Posterior vena cava (tissue), 2 donors: ENCODE data around the gene SIK2. TPM values are rescaled to one million over a fixed set of nuclear protein-coding genes. Genes with fewer than 3 reads are reported as not detected.
A peak's percentile ranks its signal among the peaks of the same experiment; 100 is the strongest.

Experiments
- DNase-seq: peaks from one replicate; pipeline ENCODE4 v3.0.0-alpha.2; 2020; ENCODE audit warnings: low spot score
- intact Hi-C, 2 donors: fragments of 100-400 bp; cut with DNase I; formaldehyde crosslinking; loops; one replicate each; pipeline versions ENCODE4 v1.14.1 to v1.14.2; 2022 to 2023
- total RNA-seq, 2 donors: library from RNA; stranded (reverse); fragmentation: NEBNext Ultra II Directional; extraction: Animal tissue kit (Norgen Biotek cat#: 25700); gene quantifications; one replicate each; pipeline ENCODE4 v1.2.1, GENCODE V29; 2021
- donor health status: DM: yes; HTN: yes; CAD: no.
- donor health status: DM: yes; HTN: yes; CAD: no.

The SIK2 gene
- total RNA-seq, 2 donors from 2014 or later: 22.7 to 26.1 TPM

DNA sequence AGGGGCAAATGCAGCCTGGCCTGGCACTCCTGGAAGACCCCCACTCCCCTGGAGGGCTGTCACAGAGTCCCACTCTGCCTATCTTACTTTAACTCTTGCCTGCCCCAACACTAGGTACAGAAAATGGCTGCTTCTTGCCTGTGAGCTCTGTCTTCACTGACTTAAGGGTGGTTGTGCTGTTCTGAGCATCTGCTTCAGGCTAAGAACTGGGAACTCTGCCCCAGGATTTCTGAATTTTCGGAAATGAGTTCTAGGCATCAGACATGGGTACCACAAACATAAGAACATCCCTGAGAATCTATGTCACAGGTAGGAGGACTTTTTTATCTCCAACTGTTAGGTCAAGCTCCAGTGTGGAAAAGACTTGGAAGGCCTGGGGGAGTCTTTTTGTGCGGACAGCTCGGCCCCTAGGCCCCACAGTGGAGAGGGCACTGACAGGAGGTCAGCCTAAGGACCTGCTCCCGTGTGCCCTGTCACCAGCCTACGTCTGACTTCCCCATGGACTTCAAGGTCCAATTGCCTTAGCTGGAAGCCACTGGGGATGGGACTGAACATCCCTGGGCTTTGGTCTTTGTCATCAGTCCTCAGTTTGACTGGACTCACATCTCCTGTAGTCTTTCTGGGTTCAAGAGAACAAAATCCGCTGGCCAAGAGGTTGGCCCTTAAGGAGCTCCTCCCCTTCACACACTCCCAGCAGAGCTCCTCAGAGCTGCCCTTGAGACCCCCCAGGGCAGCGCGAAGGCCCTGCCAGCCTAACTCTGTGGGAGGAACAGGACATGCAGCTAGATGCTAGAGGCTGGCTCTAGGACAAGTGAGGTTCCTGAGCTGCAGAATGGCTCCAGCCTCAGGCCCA lies 132.1 kb downstream of the SIK2 start:
- intact Hi-C loops: loop anchor here in 1 of 2 donors (5.0 kb wide), 1 partner anchor 33 kb away; the partner anchor contains the start of gene PPP2R1B
- DNase-seq: no peak

DNA sequence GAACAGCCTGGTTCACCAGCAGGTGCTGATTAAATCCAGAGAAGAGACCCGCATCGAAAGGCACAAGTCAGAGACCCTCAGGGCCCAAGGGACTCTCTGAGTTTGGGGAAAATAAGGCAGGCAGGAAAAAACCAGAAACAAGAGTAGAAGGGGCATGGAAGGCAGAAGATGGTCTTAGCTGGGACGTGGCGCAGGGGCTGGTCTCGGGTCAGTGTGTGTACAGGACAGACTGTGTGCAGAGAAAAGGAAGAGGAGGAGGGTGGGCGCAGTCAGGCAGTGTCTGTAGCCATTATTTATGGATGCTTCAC lies 132.7 kb downstream of the SIK2 start:
- intact Hi-C loops: loop anchor here in 1 of 2 donors (5.0 kb wide), 1 partner anchor 32 kb away; the partner anchor contains the start of gene PPP2R1B

DNA sequence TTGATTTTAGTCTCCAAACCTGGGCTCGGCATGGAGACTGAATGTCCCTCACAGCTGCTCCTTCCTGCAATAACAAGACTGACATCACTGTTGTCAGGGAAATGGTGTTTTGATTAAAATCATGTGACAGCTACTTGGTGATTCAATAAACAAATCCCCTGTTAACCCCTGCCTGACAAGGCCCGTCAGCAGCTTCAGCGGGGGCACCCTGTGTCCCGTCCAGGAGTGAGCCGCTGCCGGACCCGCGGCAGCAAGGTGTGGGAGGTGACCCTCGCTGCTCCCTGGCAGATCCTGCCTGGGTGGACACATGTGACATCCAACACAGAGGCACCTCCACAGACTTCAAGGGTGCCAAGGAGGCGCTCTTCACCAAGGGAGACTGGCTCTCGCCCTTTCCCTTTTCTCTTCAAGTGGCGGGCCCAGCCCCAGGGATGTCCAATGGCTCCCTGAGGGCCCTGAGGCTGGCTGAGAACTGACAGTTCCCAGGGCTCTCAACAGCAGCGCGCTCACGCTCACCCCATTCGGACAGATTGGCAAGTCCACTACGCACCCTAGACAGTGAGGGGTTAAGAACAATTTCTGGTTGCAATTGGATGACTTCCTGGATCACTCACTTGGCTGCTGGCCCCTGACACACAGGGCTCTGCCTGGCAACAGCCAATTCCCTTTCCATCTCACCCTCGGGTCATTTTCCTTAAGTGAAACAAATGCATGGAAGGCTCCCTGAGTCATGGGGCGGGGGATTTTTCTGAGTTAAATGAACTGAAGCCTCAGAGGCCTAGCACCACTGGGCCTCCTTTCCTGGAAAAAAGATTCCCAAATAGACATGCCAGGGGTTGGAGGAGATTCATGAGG lies 133.2 kb downstream of the SIK2 start:
- DNase-seq: peak; percentile 92
- intact Hi-C loops: loop anchor here in 1 of 2 donors (2.0 kb wide), 1 partner anchor 27 kb away; no protein-coding TSS in a partner anchor

More for the DNA sequence above, 132.7 kb downstream of the SIK2 start:
- no peak for DNase-seq

DNA sequence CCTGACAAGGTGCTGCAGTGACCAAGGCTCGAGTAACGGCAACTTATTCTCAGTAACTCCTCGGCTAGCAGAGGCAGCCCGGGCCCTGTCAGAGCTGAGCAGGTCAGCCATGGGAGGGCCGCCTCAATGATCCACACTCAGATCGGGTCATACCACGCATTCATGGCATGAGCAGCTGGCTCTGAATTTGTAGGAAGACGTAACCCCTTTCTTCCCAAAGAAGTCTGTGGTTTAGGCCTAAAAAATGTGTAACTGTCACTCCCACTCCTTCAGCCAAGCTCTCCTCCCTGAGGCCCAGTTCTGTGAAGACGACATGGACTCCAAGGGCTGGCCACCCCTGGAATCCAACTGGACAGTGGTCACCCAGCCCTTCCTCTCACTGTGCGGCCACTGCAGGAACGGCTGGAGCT lies 133.9 kb downstream of the SIK2 start:
- DNase-seq: no peak
- intact Hi-C loops: loop anchor here in 1 of 2 donors (2.0 kb wide), 1 partner anchor 27 kb away; no protein-coding TSS in a partner anchor

DNA sequence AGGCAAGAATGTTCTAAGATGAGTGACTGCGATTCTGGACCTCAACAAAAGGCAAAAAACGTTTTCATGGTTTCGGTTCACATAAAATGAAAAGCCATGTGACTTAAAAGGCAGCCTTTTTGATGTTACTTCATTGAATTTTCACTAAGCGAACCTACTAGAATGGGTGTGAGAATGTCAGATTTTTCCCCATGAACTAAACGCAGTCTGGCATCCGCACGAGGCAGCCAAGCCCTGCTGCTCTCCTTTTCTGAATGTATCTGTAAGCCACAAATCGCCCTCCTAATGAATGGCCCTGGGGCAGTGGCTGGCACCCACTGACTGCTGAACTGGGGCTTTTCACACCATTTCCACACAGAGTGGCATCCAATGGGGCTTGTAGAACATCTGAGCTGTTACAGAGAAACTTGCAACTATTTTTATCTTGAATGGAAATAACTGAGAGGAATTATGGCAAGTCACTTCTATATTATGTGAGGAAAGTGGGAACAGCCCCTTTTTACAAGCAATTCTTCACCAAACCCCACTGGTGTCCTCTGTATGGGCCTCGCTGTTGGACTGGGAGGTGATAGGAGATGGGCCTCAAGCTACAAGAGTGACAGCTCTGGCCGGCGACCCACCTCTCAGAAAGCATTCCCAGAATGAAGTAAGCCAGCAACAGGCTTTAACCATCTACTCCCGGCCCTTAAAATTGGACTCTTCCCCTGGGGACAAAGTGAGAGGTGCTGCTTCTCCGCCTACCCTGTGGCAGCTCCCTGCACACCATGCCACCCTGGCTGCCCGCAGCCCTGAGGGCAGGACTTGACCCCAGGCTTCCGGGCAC lies 134.6 kb downstream of the SIK2 start:
- no peak for DNase-seq
- intact Hi-C loops: loop anchor here in 1 of 2 donors (2.0 kb wide), 1 partner anchor 26 kb away; no protein-coding TSS in a partner anchor

DNA sequence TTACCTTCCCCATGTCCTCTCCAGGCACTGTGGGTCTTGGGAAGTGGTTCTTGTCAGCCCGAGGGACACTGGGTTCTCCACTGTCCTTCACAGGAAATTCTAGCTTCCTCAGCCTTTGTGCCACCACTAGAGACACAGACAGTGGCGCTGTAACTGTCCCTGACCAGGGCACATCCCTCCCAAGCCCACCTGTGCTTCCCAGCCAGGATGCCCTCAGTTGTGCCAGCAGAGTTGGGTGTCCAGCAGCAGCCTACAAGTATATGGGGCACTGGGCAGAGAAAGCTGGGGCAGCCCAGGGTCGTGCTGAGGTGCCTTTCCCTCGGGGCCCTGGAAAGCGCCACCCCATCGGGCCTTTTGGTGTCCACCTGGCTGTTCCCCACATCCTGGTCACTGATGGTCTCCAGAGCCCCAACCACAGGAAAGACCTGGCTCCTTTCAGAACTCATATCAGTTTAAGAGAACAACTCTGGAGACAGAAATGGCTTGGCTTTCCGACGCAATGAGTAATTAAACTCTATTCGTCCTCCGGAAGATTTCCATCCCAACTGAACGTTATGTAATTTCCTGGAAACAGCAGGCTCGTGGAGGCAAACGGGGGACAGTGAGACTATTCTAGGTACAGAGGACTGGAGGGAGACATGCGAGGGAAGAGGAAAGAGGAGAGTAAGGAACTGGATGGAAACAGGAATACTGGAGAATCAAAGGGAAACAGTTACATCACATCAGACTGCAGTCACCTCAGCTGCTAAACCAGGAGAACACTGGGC lies 135.4 kb downstream of the SIK2 start:
- DNase-seq: peak; percentile 79
- intact Hi-C loops: loop anchor here in 1 of 2 donors (2.0 kb wide), 1 partner anchor 25 kb away; no protein-coding TSS in a partner anchor

DNA sequence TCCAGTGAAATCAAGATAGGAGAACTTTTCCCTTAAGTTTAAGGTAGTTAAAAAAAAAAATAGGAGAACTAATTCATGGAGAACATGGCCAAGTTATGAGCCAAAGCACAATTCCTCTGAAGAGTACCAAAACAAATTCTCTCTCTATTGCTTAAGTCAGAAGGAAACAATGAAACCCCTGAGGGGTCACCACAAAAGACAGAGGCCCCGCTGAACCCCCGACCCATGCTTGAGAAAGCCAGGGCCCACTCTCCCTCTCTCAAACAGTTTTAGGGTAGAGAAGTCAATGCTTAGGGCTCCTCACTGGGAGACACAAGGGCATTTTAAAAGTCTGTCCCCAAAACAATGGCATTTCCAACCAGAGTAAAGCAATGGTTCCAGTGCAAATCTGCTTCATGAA lies 137.1 kb downstream of the SIK2 start:
- DNase-seq: no peak
- intact Hi-C loops: no loop called here

DNA sequence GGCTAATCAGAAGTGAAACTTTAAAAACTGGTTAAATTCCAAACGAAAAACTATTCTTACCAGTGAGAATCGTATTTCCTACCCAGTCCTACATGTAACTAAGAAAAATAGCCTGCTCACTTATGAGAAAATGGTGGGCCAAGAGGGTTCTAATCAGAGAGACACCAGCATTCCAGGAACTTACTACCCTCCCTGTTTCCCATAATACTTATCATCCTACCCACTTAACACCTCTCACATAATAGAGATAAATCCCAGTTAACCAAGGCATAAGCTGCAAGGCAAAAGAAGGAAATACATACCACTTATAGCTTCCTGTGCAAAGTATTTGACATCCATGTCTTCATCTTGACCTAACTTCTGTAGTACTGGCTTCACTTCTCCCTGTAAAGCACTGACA lies 139.5 kb downstream of the SIK2 start:
- intact Hi-C loops: no loop called here
- no peak for DNase-seq

DNA sequence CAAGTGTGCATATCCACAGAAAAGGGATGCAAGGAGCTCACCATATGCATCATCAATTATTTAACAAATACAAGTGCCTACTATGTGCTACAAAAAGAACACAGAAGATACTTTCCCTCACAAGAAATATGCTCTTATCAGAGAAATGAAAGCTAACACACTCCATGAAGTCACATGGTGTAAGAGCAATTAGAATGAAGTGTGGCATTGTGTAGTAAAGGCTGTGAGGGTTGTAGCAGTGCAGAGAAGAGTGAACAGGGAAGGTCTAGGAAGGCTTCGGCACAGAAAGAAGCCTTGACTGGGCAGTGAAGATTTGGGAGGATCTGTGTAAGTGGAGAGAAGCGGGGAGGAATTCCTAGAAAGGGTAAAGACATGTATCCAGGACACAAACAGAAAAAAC lies 141.5 kb downstream of the SIK2 start:
- DNase-seq: no peak
- intact Hi-C loops: no loop called here

DNA sequence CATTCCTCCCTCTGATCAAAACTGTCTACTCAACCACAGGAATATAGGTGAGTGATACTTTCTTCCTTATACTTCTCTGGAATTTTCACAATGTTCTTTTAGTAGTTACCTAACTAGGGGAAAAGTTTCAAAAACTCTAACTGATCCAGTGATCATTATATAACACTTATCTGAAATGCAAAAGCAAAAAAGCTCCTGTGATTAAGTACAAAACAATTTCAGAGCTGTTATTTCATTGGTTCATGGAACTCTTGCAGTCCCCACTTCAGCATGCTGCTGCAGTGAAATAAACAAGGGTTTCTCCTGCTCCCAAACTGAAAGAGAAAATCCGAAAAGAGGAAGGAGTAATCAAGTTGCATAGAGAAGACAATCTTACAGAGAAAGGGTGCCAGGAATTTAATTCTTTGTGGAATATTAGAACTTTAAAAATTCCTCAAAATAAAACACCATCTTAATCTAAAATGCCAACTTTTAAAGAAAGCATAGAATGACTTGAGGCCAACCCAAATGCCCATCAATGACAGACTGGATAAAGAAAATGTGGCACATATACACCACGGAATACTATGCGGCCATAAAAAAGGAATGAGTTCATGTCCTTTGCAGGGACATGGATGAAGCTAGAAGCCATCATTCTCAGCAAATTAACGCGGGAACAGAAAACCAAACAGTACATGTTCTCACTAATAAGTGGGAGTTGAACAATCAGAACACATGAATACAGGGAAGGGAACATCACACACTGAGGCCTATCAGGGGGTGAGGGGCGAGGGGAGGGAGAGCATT lies 143.7 kb downstream of the SIK2 start:
- DNase-seq: no peak
- intact Hi-C loops: no loop called here

DNA sequence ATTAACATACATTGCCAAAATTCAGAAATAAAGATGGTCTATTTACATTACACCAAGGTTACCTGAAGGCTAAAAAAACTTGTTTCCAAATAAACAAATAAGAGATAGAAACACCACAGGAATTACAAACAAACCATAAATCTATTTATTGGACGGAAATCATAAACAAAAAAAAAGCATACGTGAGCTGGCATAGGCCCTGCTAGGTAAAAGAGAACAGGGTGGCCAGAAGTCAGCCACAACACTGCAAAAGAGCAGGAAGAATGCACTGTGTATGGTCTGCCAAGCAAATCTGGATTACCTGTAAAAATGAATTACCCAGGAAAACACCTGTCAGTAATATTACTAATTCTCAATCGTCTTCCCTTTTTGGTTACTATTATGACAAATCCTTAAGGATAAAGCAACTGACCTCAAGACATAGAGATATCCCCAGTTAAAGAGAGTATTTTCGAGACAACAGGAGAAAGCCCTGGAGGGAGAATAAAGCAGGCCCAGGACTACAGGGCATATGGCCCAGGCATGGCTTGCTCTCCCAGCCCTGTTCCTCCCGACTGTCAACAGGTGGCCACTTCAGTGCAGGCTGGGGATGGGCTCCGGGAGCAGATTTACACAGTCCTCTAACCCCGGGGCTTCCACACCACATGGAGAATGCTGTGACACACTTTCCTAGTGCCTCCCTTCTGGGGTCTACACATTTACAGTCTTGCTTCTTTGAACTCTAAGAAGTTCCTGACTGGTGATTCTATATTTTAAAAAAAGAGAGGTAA lies 146.0 kb downstream of the SIK2 start:
- no peak for DNase-seq
- intact Hi-C loops: no loop called here

DNA sequence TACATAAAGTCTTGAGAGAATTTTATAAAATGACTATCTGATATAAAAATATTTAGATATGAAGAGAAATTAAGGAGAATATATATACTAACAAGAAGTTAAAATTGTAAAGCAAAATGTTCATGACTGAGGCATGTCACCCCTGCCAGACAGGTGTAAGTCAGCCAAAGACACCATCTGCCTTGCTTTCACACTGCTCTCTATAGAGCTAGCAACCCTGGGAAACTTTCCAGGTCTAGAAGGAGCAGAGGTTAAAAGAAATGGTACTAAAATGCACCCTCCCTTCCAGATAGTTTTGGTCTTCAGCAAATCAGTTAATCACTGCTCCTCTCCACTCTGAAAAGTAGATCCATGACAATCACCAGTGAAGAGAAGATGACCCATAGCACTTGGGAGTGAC lies 147.4 kb downstream of the SIK2 start:
- DNase-seq: no peak
- intact Hi-C loops: no loop called here

DNA sequence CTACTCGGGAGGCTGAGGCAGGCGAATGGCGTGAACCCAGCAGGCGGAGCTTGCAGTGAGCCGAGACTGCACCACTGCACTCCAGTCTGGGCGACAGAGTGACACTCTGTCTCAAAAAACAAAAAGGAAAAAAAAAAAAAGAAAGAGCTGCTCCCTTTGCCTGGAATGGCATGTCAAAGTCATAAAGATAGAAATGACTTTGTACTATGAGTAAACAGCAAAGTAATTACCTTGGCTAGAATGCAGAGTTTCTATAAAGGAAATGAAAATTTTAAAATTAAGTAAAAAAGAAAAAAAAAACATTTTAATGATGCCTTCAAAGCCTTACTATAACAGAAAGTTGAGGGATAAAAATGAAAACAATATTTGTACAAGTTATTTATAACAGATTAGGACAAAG lies 153.8 kb downstream of the SIK2 start:
- DNase-seq: no peak
- intact Hi-C loops: no loop called here

DNA sequence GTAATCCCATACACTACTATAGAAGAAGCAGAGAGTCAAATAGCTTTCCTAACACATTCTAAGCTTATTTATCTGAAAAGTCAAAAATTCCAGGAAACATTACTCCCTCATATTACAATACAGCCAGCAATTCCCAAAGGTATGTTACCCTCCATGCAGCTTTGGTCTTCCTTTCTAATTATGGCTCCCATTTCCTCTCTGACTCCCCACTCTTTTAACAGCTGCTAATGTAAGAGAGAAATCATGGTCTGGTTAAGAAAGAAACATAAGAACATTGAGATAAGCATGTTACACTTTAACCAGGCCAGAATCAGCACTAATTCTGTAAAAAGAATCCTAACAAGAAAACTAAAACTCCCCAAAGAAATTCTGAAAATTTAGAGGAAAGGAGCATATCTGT lies 157.1 kb downstream of the SIK2 start:
- DNase-seq: no peak
- intact Hi-C loops: no loop called here

DNA sequence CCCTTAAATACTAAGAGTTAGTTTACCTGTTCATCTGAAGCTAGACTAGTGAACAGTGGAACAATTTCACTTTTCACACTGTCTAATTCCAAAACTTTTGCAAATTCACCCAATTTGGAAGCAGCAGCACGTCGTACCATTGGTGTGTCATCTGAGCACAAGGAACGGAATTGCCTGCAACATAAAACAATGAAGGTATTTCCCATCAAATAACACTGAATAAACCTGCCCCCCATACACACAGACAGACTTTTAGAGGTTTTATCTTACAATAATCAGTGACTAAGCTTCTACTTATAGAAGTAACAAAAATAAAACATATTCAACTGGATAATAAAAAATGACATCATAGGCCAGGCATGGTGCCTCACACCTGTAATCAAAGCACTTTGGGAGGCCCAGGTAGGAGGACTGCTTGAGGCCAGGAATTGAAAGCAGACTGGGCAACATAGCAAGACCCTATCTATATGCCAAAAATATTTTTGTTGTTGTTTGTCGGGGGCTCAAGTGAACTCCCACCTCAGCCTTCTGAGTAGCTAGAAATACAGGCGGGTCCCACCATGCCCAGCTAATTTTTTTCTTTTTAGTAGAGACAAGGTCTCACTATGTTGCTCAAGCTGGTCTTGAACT lies 157.6 kb downstream of the SIK2 start:
- DNase-seq: no peak
- intact Hi-C loops: no loop called here

DNA sequence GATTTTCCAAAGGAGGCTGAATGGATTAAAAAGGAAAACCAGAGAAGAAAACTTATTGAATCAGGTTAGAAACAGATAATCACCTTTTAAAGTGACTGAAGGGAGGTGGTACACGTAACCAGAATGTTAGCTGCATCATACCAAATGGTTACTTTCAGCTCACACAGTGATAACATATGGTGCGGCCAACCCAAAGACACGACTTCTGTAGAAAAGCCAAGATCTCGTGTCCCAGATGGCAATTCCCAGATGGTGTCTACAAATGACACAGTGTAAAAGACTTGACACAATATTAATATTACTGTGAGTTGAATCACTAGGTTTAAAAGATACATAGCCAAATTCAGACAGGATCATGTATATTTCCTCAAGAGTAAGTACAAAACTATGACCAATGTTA lies 158.8 kb downstream of the SIK2 start:
- intact Hi-C loops: no loop called here
- no peak for DNase-seq

DNA sequence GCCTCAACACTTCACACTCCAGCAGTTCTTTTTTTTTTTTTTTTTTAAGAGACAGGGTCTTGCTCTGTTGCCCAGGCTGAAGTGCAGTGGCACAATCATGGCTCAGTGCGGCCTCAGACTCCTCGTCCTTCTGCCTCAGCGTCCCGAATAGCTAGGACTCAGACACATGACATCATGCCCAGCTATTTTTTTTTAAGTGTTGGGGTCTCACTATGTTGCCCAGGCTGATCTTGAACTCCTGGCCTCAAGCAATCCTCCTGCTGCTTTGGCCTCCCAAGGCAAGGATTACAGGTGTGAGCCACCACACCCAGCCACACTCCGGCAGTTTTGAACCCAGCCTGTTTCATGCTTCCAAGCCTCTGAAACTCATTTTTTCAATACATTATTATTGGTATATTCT lies 160.3 kb downstream of the SIK2 start:
- intact Hi-C loops: loop anchor here in 1 of 2 donors (2.0 kb wide), 1 partner anchor 26 kb away; no protein-coding TSS in a partner anchor
- DNase-seq: no peak
